ENCODE results near the gene SPSB1.

Gene SPSB1

GRCh38 chr1:9300573-9300972, 7.9 kb downstream of the SPSB1 start:
- no peak for DNase-seq (ENCODE audit: low read depth)

DNA sequence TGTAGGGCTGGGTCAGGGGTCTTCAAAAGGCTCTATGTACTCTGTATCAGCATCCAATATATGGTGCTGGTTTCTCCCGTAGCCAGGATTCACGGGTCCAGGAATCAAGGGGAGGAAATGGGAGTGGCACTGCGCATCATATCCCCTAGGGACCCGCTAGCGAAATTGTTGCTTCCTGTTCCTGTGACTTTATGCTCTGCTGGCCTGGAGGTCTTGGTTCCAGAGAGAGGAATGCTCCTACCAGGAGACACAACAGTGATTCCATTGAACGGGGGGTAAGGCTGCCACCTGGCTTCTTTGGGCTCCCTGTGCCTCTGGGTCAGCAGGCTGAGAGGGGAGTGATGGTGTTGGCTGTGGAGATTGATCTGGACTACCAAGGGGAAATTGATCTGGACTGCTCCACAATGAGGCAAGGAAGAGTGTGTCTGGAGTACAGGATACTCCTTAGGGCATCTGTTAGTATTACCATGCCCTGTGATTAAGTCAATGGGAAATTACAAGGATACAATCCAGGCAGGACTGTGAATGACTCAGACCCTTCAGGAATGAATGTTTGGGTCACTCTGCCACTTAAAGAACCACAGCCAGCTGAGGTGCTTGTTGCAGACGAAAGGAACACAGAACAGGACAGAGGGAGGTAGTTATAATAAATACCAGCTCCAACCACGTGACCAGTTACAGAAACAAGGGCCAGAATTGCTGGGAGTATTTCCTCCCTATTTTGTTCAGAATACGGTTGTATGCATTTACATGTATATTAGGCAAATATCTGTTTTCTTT, 10.2 kb downstream of the SPSB1 start:
- DNase-seq (ENCODE audit: low read depth), result no peak

- no peak for DNase-seq (ENCODE audit: low read depth)
These were observed 11.2 kb downstream of the SPSB1 start for GRCh38 chr1:9303916-9304315.

- no peak for DNase-seq (ENCODE audit: low read depth)
These were observed 12.5 kb downstream of the SPSB1 start for GRCh38 chr1:9305216-9305615.

GRCh38 chr1:9306006-9306405, 13.3 kb downstream of the SPSB1 start:
- DNase-seq (ENCODE audit: low read depth), result no peak

GRCh38 chr1:9307303-9307702, 14.6 kb downstream of the SPSB1 start:
- no peak for DNase-seq (ENCODE audit: low read depth)

- DNase-seq (ENCODE audit: low read depth), result no peak
These were observed 15.6 kb downstream of the SPSB1 start for GRCh38 chr1:9308236-9308785.

DNA sequence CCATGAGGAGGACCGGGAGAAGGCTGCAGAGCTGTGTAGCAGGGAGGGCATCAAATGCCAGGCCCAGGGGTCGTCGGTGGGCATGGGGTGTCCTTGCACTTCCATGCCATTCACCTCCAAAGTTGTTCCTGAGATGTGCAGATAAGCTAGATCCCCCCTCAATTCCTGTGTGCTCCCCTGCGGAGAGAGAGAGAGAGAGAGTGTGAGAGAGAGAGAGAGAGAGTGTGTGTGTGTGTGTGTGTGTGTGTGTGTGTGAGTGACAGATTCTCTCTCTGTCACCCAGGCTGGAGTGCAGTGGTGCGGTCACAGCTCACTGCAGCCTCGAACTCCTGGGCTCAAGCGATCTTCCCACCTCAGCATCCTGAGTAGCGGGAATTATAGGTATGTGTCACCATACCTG, 16.4 kb downstream of the SPSB1 start:
- DNase-seq (ENCODE audit: low read depth), result no peak

- no peak for DNase-seq (ENCODE audit: low read depth)
These were observed 17.3 kb downstream of the SPSB1 start for GRCh38 chr1:9309991-9310390.

DNA sequence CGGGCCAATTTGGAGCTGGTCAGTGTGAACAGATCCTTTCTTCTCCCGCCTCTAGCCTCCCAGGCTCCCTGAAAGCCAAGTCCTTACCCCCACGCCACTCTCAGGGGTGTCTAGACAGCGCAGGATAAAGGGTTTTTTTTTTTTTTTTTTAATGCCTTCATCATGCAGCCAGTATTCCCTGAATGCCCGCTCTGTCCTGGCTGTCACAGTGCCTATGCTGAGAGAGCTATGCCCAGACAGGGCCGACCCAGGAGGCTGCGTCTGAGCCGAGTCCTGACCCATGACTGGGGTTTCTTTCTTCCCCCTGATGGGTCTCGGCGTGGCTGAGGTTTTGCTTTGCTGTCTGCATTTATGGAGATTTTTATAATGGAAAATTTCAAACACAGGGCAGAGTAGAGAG, 18.3 kb downstream of the SPSB1 start:
- DNase-seq (ENCODE audit: low read depth), result no peak

DNA sequence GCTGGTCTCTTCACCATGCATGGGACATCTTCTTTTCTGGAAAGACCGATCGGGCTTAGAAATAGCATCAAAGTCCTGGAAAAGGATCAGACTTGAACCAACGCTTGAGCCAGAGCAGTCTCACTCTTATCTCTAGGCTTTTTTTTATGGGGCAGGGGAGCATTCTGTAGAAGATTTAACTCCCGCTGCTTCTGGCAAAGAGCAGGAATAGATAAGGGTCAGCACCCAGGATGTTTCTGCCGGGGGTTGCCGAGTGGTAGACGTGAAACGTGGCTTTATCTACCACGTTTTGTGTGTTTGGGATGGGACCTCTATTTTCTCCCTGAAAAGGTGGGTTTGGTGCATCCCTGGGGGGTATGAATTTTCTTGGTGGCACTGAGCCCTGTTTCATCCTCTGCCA, 18.8 kb downstream of the SPSB1 start:
- DNase-seq (ENCODE audit: low read depth), result no peak

GRCh38 chr1:9312168-9312720, 19.6 kb downstream of the SPSB1 start:
- no peak for DNase-seq (ENCODE audit: low read depth)

- DNase-seq (ENCODE audit: low read depth), result no peak
These were observed 20.9 kb downstream of the SPSB1 start for GRCh38 chr1:9313576-9313975.

DNA sequence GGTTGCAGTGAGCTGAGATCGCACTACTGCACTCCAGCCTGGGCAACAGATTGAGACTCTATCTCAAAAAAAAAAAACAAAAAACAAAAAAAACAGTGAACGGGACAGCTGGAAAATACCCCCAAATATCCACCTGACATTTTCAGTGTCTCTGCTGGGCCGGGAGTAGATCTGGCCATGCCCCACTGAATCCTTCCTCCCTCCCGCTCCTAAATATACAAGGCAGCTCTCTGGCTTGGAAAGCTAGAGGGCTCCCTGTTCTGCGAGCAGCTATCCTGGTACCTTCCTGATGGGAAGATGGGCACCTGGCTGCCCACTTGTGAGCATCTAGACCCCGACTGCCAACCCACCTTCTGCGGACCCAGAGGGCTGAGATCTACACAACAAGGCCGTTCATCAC, 21.4 kb downstream of the SPSB1 start:
- DNase-seq (ENCODE audit: low read depth), result no peak

DNA sequence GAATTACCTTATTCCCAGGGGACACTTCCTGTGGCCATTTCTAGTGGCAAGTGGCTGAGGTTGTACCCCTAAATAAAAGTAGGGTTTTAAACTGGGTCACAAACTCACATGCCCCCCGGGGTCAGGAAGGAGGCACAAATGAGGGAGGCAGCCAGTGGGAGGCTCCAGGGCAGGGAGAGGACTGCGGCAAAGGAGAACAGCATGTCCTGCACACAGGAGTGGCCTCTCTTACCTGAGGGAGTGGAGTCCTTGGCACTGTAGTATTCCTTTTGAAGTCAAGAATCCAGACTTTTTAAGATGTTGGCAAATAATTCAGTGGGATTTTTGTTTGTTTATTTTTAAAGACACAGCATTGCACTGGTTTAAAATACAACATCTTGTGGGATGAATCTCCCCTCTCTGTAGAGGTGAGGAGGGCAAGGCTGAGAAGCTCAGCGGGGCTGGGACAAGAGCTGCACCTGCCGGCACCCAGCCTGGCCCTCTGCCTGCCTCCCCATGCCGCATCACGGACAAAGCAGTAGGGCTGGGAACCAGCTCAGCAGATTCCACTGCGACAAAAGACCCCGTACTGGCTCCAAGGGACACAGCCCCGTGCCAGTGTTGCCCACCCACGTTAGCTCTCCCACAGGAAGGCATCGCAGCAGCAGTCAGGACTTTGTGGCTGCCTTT, 22.2 kb downstream of the SPSB1 start:
- no peak for DNase-seq (ENCODE audit: low read depth)

- no peak for DNase-seq (ENCODE audit: low read depth)
These were observed 22.9 kb downstream of the SPSB1 start for GRCh38 chr1:9315411-9316079.

DNA sequence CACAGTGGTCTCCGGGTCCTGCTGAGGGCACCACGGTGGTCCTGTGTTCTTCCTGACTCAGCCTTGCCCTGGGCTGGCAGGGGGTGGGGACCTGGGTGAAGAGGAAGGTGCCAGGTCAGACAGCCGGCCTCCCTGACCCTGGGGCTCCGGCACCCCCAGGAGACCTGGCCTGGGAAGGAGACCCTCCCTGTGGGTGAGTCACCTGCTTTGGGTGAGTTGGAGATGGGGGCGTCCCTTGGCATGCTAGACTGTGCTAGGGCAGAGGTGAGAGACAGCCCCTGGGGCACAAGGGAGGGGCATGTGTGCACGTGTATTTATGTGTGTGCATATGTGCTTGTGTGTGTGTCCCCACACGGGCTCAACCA, 23.4 kb downstream of the SPSB1 start:
- no peak for DNase-seq (ENCODE audit: low read depth)

DNA sequence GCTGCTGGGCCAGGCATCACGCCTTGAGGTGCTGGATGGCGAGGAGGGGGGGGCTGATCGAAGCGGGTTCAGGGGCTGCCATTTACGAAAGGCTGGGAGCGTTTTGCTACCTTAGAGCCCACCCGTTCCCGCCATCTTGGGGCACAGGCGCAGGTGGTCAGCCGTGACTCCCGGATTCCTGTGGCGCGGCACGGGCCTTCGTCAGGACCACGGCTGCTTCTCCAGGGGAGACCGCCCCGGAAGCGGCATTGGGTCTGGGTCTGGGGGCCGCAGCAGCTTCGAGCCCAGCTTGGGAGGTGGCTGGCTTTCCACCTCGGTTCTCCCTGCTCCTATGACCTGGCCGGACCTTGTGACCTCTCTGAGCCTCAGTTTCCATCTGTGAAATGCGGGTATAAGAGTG, 23.8 kb downstream of the SPSB1 start:
- no peak for DNase-seq (ENCODE audit: low read depth)

DNA sequence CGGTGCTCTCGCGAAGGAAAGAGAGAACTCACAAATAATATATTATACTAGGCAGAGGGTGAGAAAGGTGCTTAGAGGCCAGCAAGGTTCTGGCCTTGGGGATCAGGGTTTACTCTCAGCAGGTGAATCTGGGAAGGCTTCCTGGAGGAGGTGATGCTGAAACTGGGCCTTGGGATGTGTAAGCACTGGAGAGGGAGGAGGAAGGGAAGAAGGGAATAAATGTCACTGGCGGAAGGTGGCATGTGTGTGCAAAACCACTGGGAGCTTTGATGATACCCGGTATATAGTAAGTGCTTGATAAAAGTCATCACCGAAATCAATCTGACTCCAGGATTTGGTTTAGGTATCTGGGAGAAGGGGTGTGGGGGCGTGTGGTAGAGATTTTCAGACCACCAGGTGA, 24.4 kb downstream of the SPSB1 start:
- no peak for DNase-seq (ENCODE audit: low read depth)

DNA sequence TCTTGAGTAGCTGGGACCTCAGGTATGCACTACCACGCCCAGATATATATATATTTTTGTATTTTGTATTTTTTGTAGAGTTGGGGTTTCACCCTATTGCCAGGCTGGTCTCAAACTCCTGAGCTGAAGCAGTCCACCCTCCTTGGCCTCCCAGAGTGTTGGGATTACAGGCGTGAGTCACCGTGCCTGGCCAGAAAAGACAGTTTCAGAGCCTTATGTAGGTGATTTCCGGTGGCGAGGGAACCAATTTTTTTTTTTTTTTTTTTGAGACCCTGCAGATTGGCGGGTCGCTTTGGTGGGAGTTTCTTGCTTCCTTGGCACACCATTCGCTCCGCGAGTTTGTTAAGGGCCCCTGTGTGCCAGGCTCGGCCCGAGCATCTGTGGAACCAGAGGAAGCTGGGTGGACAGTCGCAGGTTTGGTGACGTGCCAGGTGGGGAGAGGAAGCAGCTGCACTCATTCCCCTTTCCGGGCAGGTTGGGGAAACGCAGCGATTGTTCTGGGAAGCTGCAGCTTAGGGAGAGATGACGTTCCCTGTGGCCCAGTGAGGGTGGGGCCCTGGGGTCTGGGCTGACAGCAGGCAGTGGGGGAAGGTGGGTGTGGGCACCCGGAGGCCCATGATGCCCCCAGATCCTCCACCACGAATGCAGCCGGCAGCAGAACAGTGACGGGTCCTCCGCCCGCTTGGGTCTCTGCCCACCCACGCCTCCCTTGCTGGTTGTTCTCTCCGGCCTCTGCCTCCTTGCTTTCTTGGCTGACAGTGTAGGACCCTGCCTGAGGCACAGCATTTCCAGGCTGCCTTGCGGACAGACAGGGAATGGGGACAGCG, 25.1 kb downstream of the SPSB1 start:
- no peak for DNase-seq (ENCODE audit: low read depth)

GRCh38 chr1:9319208-9319788, 26.6 kb downstream of the SPSB1 start:
- no peak for DNase-seq (ENCODE audit: low read depth)
